PC-3 (cell line): ENCODE results near the gene DNAAF5.

Experiments
- EZH2phosphoT487 ChIP-seq: fragments of 300-600 bp; sonication (generic); IDR thresholded peaks from 2 replicates; pipeline ENCODE4 v1.6.1; 2018; ENCODE audit warnings: mild to moderate bottlenecking, antibody characterized with exemption, low read length, borderline replicate concordance
- TF ChIP-seq, protein P1 (sequence below): fragments of 300-600 bp; sonication (generic); conservative IDR thresholded peaks from 2 replicates; pipeline ENCODE4 v1.5.1; 2017; ENCODE audit warnings: antibody characterized with exemption, low read depth, mild to moderate bottlenecking, low read length

- no peak for TF ChIP-seq EZH2phosphoT487
- TF ChIP-seq, protein P1, sequence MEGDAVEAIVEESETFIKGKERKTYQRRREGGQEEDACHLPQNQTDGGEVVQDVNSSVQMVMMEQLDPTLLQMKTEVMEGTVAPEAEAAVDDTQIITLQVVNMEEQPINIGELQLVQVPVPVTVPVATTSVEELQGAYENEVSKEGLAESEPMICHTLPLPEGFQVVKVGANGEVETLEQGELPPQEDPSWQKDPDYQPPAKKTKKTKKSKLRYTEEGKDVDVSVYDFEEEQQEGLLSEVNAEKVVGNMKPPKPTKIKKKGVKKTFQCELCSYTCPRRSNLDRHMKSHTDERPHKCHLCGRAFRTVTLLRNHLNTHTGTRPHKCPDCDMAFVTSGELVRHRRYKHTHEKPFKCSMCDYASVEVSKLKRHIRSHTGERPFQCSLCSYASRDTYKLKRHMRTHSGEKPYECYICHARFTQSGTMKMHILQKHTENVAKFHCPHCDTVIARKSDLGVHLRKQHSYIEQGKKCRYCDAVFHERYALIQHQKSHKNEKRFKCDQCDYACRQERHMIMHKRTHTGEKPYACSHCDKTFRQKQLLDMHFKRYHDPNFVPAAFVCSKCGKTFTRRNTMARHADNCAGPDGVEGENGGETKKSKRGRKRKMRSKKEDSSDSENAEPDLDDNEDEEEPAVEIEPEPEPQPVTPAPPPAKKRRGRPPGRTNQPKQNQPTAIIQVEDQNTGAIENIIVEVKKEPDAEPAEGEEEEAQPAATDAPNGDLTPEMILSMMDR, result no peak
Measured at GRCh38 chr7:676972-677385, 49.5 kb upstream of the DNAAF5 start.
